GM18502 (cell line): ENCODE results near the gene ZNF429.
"Not testable (repeated sequence)": the region's sequence is repeated elsewhere in the genome, so short reads cannot be mapped to it uniquely, and the experiment has no call there.

Source experiments
- ATAC-seq: cut with Tn5 transposase; IDR thresholded peaks from one replicate; pipeline ENCODE4 v1.9.1; 2021; ENCODE audit warnings: mild to moderate bottlenecking; ENCODE audit not compliant: unreplicated experiment, poor library complexity

ZNF429 gene

GRCh38 chr19:21587549-21587948, 82.1 kb downstream of the ZNF429 start:
- ATAC-seq = no peak

DNA sequence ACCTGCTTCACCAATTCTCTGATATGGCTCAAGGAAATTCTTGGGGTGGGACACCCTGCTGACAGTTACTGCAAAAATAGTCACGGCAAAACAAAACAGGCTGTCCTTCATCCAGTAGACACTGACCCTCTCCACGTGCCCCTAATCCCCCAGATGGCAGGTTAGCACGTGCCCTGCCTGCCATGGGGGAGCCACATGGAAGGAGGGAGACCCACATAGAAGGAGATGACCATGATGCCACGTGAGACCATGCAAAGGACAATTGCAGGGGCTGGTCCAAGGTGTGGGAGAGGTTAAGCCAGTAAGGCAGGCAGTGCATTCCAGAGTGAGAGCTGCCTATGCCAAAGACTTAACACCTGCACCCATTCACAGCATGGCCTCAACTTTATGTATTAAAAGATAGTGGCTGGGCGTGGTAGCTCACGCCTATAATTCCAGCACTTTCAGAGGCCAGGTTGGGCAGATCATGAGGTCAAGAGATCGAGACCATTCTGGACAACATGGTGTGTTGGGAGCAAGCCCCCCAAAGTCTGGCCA, 82.7 kb downstream of the ZNF429 start:
- no peak for ATAC-seq

DNA sequence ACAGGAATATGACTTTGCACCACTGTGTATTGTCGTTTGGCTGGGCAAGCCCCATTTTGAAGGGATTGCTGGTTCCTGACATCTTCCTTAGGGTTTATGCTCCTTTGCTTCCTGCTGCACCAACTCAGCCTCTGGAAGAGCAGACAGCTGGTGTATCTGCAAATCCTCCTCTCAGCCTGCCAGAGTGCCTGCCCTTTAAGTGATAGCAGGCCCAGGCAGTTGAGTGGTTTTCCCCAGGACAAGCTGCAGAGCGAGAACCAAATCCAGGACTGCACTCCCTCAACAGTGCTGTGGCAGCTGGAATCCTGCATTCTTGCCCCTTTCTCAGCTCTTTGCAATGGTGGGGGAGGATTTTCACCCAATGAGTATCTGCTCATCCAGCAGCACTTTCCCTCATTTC, 85.5 kb downstream of the ZNF429 start:
- ATAC-seq = no peak

DNA sequence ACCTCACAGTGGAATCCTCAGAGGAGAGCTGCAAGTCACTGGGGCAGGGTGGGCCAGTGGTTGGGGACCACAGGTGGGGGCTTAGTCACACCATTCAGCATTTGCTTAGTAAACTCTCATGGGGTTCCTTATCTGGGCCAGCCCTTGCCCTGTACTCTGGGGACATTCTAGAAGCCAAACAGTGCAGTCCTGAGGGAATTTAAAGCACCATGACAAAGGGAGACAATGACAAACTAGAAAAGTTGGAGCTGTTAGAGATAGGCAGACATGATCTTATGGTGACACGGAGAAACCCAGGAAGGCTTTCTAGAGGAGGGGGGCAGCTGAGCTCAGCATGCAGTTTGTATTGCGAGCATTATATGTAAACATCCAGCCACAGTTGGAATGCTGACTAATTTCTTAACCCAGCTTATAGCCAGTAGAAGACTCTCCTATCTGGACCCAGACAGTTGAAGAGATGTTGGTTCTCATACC, 87.6 kb downstream of the ZNF429 start:
- no peak for ATAC-seq

- no peak for ATAC-seq
Measured at GRCh38 chr19:21593502-21593901, 88.1 kb downstream of the ZNF429 start.

DNA sequence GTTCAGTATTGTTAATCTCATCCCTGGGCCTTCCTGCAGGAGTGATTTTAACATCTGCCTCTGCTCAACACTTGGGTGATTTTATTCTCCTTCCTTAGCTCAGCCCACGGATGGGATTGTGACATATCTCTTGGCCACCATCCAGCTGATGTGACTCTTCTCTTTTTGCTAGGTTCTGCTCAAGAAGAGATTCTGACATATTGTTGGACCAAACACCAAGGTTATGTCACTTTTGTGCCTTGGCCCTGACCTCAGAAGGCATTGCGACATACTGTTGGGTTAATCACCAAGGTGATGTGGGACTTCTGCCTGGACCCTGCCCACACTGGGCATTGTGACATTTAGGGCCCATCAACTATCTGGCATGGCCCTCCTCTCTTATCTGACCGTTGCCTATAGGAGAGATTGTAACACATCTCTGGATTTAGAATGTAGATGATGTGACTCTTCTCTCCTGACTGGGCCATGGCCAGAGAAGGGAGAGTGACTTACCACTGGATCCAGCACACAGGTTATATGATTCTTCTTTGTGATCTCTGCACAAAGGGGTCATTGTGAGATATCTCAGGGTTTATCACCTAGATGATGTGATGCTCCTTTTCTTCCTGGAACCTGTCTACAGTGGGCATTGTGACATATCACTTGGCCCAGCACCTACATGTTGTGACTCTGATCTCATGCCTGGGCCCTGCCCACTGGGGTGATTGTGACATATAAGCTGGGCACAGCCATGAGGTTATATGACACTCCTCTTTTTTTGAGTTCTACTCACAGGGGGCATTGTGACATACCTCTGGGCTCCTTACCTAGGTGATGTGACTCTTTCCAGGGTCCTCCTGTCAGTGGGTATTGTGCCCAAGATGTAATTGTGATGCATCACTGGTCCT, 88.8 kb downstream of the ZNF429 start:
- ATAC-seq = no peak

GRCh38 chr19:21595185-21595584, 89.8 kb downstream of the ZNF429 start:
- ATAC-seq = no peak

DNA sequence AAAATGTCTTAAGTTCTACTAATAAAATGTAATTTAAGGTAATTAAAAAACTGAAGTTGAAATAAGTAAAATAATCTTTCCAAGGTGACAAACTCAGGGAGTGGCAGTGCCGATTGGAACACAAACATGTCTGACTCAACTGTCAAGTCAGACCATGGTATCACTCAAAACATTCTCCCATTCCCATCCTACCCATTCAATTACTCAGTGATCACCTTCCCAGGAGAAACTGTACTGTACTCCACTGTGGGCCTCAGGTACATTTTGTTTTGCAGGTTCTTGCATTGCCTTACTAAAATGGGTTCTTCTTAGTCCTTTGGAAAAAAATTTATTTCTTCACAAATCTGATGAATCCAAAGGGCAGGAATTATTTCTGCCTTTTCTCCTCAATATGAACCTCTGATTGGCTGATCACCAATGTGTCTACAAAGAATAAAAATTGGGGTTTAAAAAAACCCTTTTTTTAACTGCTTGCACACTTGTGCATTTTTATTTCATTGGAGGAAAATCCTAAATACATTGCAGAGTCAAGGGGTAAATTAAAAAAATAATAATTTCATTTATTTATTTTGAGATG, 96.8 kb downstream of the ZNF429 start:
- no peak for ATAC-seq

DNA sequence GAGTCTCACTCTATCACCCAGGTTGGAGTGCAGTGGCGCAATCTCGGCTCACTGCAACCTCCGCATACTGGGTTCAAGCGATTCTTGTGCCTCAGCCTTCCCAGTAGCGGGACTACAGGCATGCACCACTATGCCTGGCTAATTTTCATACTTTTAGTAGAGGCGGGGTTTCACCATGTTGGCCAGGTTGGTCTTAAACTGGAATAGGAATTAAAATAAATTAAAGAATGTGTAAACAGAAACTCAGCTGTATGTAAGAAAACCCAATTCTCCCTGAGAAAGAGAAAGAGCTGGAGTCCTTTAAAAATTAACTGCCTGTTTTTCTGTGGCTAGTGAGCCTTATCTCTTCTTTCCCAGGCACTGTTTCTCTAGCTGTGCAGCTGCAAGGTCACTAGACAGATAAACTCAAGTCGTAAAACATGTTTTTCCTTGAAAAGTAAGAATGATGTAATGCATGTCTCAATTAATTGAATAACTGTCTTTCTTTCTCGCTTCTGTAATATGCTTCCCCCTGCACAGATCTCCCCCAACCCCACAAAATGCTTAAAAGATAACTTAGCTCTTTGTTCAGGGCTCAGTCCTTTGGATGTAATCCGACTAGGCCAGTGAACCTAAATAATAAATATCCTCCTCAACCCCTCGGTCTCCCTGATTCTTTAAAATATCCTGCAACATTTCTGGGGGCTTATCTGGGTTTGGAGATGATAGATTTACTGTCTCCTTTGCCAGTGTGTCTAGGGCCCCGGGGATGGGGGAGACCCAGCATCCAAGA, 97.4 kb downstream of the ZNF429 start:
- ATAC-seq = not testable (repeated sequence)

DNA sequence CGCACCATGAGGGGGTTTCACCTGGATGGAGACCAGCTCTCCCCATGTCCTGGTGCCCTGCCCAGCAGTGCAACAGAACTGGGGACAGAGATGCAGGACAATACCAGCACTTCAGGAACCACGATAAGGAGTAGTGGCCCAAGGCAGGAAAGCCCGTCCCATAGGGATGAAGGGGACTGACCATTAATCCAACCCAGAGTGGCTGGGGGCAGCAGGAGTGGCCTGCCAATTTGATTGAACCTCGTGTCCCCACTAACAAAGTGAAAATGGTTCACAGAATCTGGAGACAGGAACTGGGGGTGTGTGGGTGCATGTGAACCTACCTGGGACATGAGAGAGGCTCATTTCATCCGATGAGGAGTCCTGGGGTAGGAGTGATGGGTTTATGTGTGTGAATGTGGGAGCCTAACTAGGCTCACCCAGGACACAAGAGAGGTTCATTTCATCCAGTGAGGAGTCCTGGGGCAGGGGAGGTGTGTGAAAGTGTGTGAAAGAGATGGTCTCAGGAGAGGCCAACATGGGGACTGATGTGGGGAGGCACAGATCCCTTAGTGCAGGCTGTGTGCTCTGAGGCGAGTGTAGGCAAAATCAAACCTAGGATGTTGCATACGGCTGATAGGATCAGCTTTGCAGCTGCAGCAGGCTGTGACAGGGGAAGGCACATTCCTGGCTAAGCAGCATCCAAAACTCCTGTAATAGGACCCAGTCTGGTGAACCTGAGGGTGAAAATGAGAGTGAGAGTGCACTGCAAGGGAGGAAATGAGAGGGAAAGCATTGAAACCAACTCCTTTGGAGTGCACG, 98.2 kb downstream of the ZNF429 start:
- ATAC-seq = no peak

DNA sequence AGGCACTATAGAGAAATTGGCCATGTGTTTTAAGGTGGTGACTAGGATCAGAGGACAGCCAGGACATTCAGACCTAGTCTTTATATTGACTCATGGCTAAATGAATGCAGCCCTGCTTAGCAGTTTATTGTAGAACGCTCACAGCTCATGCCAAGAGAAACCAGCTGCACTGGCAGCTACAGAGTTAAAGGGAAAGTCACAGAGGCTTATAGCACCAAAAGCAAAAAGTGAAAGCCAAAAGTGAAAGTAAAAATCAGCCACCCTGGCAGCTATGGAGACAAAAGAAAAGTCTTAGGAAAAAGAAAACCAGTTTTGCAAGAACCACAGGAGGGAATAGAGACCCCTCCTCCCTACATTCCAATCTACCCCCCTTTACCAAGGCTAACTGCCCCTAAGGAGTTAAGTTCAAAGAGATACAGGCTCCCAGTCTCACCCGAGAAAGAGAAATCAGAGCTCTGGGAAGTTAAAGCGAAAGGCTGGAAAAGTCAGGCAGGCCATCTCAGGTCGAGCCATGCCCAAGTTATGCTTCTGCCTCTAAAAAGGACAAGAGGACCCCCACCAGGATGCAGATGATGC, 99.0 kb downstream of the ZNF429 start:
- ATAC-seq = no peak
